Hematopoietic multipotent progenitor cell treated with erythropoietin and hydrocortisone succinate and interleukin-3 and kit ligand, for 15 days (in vitro differentiated cells): ENCODE results near the gene HBG1.
"Not testable (repeated sequence)": the region's sequence is repeated elsewhere in the genome, so short reads cannot be mapped to it uniquely, and the experiment has no call there.

Experiments used
- DNase-seq: peaks from one replicate; pipeline ENCODE4 v3.0.0-alpha.2; 2015; ENCODE audit warnings: low spot score

Gene HBG1

GRCh38 chr11:5249807-5250396 lies at the start of gene HBG1:
TSS of gene HBG1 (minus strand) at chr11:5249857. CDS start at chr11:5249804, 53 bp downstream.
- peak; percentile 51 for DNase-seq

GRCh38 chr11:5298451-5298850 lies 48.8 kb upstream of the HBG1 start:
- peak; percentile 55 for DNase-seq

GRCh38 chr11:5297721-5298323 lies 48.2 kb upstream of the HBG1 start:
- DNase-seq = peak; percentile 78

- not testable (repeated sequence) for DNase-seq
Measured at GRCh38 chr11:5294342-5294995, 44.8 kb upstream of the HBG1 start.

- DNase-seq = peak; percentile 15
Measured at GRCh38 chr11:5293028-5293427, 43.4 kb upstream of the HBG1 start.

- DNase-seq = peak; percentile 92
Measured at GRCh38 chr11:5291207-5291838, 41.7 kb upstream of the HBG1 start.

- peak; percentile 59 for DNase-seq
Measured at GRCh38 chr11:5290106-5290505, 40.4 kb upstream of the HBG1 start.

- peak; percentile 59 for DNase-seq
Measured at GRCh38 chr11:5289696-5290095, 40.0 kb upstream of the HBG1 start.

GRCh38 chr11:5288906-5289550 lies 39.4 kb upstream of the HBG1 start:
- DNase-seq = peak; percentile 73

GRCh38 chr11:5288108-5288905 lies 38.6 kb upstream of the HBG1 start:
- peak; percentile 99 for DNase-seq

- DNase-seq = peak; percentile 54
Measured at GRCh38 chr11:5286901-5287300, 37.2 kb upstream of the HBG1 start.

- peak; percentile 64 for DNase-seq
Measured at GRCh38 chr11:5286351-5286750, 36.7 kb upstream of the HBG1 start.

GRCh38 chr11:5285703-5286340 lies 36.2 kb upstream of the HBG1 start:
- peak; percentile 64 for DNase-seq

GRCh38 chr11:5284637-5285036 lies 35.0 kb upstream of the HBG1 start:
- peak; percentile 98 for DNase-seq

- DNase-seq = peak; percentile 68
Measured at GRCh38 chr11:5283882-5284281, 34.2 kb upstream of the HBG1 start.

GRCh38 chr11:5283086-5283485 lies 33.4 kb upstream of the HBG1 start:
- peak; percentile 65 for DNase-seq

- peak; percentile 53 for DNase-seq
Measured at GRCh38 chr11:5282628-5283027, 33.0 kb upstream of the HBG1 start.

- peak; percentile 72 for DNase-seq
Measured at GRCh38 chr11:5281596-5281995, 31.9 kb upstream of the HBG1 start.

- peak; percentile 100 for DNase-seq
Measured at GRCh38 chr11:5280582-5281102, 31.0 kb upstream of the HBG1 start.

- DNase-seq = peak; percentile 63
Measured at GRCh38 chr11:5279471-5280090, 29.9 kb upstream of the HBG1 start.
